Uterus (tissue), 2 donors: ENCODE data around the gene GNG4.

ENCODE experiments used
- CTCF ChIP-seq, 4 experiments: fragments of 200-600 bp in 2 of 4; fragments of 450-650 bp in 2 of 4; sonication (generic) in 2 of 4; IDR thresholded peaks; one replicate each; pipeline ENCODE4 v1.5.1; 2016 to 2019; ENCODE audit warnings: antibody characterized with exemption in 4 of 4, mild to moderate bottlenecking in 2 of 4, moderate library complexity in 1 of 4
- POLR2A ChIP-seq, 2 donors: fragments of 450-650 bp; IDR thresholded peaks; one replicate each; pipeline ENCODE4 v1.6.1; 2016; ENCODE audit warnings: antibody characterized with exemption in 2 of 2, mild to moderate bottlenecking in 1 of 2, moderate library complexity in 1 of 2

- TF ChIP-seq CTCF (IDR thresholded peaks at IDR 0.05) (no peak), POLR2A (IDR thresholded peaks at IDR 0.05) (no peak)
Measured at GRCh38 chr1:235669277-235669676, 19.7 kb upstream of the GNG4 start.
